Left renal pelvis (tissue), 4 donors: ENCODE data around the gene RNU1-4. TPM values are rescaled to one million over a fixed set of nuclear protein-coding genes. Genes with fewer than 3 reads are reported as not detected.
"Not testable (repeated sequence)": the region's sequence is repeated elsewhere in the genome, so short reads cannot be mapped to it uniquely, and the experiment has no call there.

Experiments
- DNase-seq, 4 donors: peaks; one replicate each; pipeline ENCODE4 v3.0.0-alpha.2; 2013; ENCODE audit warnings: low read depth in 4 of 4, low spot score in 3 of 4
- polyA plus RNA-seq, 4 donors: library from polyadenylated mRNA; unstranded; fragments of 120-200 nt; gene quantifications; one replicate each; pipeline ENCODE4 v1.2.1, GENCODE V29; 2013; ENCODE audit not compliant: insufficient read length in 4 of 4

RNU1-4 gene
- polyA plus RNA-seq, 4 donors, result not detected

GRCh38 chr1:16764820-16765655 is 24.7 kb downstream of the RNU1-4 start:
- DNase-seq, result peak in 3 of 4 donors; percentile 70 to 77 (median 70)

- not testable (repeated sequence) for DNase-seq
Measured at GRCh38 chr1:16765731-16766605, 25.7 kb downstream of the RNU1-4 start.

- not testable (repeated sequence) for DNase-seq
Measured at GRCh38 chr1:16766689-16767256, 26.5 kb downstream of the RNU1-4 start.

- DNase-seq, result peak in 3 of 4 donors; percentile 50 to 64 (median 58)
Measured at GRCh38 chr1:16770139-16770759, 29.9 kb downstream of the RNU1-4 start.

GRCh38 chr1:16770896-16771446 is 30.7 kb downstream of the RNU1-4 start:
- not testable (repeated sequence) for DNase-seq

DNA sequence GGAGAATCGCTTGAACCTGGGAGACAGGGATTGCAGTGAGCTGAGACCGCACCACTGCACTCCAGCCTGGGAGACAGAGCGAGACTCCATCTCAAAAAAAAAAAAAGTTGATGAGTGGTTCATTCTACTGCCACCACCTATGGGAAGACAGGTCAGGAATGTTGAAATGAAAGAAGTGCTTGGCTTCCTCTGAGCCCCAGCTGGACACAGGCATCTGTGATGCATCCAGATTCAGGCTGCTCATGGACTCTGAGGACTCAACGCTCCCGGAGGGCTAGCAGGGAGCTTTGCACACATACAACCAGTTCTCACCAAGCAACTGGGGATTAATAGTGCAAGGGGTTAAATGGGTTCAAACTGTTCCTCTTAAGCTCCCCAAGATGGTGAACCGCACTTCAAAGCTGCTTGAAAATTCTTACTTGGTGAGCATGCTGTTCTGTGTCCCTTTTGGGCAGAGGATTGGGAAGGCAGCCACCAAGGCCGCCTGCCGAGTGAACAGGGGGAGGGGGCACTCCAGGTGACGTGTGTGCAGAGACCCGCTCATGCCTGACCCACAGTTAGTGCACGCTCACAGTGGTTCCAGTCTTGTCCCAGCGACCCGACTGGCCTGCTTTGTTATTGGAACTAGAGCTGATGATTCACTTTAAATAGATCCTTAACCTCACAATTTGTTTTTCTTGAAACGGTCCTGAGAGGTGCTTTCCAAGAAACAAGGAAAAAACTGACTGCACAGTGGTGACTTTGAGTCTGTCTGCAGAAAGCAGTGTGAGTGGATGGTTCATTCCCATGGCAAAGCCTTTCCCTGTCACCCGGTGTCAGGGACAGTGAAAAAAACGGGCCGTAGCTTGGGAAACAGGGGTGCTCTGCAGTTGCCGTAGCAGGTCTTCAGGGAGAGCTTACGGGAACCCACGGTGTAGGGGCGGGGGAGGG is 32.2 kb downstream of the RNU1-4 start:
- DNase-seq, result peak in 3 of 4 donors; percentile 26 to 68 (median 56)

GRCh38 chr1:16773205-16773596 is 32.9 kb downstream of the RNU1-4 start:
- not testable (repeated sequence) for DNase-seq

DNA sequence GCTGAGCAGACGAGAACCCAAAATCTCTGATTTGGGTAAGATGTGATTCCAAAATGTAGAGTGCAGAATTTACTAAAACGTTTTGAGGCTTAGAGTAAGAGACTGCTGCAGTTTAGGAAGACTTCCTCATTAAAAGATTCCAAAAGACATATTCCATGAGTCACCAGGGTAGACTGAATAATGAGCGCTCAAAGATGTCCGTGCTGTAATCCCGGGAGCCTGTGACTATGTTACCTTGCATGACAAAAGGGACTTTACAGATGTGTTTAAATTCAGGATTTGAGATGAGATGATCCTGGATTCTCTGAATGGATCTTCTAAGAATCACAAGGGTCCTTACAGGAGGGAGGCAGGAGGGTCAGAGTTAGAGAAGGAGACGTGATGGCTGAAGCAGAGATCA is 33.4 kb downstream of the RNU1-4 start:
- not testable (repeated sequence) for DNase-seq

DNA sequence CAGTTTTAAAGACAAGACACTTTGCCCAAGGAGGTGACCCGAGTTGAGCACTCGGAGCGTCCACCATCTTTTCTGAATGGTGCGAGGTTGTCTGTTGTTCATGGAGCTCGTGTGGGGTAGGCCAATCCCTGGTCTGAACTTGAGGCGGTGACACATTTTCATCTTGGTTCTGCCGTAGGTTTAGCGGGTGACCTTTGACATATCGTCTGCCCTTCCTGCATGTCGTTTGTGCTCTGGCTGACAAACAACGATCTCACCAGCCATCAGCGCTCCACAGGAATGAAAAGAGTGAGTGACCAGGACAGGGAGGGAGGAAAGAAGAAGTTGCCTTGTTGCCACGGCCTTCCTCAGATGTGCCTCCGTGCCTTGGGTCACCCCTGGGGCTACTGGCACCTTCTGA is 34.5 kb downstream of the RNU1-4 start:
- DNase-seq, result not testable (repeated sequence)

GRCh38 chr1:16775290-16775689 is 35.0 kb downstream of the RNU1-4 start:
- DNase-seq, result not testable (repeated sequence)

DNA sequence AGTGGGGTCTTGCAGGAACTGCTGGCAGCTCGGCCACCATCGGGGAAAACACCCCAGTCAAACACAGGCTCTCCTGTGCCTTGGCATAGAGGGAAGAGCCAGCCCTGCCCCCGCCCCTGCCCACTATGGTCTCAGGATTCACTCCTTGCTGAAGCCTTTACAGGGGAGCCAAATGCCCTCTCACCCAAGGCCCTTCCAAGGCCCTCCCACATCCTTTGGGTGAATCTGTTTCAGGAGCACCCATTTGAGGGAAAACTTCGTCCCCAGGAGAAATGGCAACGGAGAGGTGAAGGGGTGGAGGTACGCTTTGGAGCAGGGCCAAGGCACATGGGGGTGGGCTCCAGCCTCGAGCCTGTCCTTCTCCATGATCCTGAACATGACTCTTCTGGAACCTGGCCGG is 35.9 kb downstream of the RNU1-4 start:
- DNase-seq, result not testable (repeated sequence)

DNA sequence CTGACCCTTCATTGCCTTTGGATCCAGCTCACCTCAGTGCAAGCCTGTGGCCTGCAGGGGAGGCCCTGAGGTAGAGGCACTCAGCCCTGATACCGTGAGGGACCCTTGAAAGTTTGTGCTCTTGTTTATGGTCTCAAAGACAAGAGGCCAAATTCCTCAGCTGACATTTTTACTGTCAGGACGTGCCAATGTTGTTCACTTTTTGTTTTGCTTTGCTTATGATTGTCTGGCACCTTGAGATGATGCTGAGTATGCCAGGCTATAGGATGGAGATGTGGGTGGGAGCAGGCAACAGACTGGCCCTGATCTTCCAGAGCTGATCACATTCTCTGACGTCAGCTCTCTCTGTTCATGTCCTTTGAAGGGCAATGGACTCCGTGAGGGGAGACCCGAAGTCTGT is 36.5 kb downstream of the RNU1-4 start:
- DNase-seq, result not testable (repeated sequence)

DNA sequence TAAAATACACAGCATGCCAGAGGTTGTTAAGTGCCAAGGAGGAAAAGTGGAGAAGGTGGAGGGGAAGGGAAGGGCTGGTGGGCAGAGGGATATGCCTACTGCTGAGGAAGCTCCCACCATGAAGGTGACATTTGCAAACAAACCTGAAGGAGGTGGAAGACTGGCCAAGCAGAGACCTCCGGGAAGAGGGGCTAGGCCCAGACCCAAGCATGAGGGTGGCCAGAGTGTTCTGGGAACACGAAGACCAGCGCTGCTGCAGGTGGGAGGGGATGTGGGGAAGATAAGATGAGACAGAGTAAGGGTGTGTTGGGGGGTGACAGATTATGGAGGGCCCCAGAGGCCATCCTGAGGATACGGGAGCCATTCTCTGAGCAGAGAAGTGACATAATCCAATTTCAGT is 37.5 kb downstream of the RNU1-4 start:
- not testable (repeated sequence) for DNase-seq

- not testable (repeated sequence) for DNase-seq
Measured at GRCh38 chr1:16779525-16779924, 39.2 kb downstream of the RNU1-4 start.

- DNase-seq, result not testable (repeated sequence)
Measured at GRCh38 chr1:16781033-16781432, 40.7 kb downstream of the RNU1-4 start.

- not testable (repeated sequence) for DNase-seq
Measured at GRCh38 chr1:16781625-16782024, 41.3 kb downstream of the RNU1-4 start.

DNA sequence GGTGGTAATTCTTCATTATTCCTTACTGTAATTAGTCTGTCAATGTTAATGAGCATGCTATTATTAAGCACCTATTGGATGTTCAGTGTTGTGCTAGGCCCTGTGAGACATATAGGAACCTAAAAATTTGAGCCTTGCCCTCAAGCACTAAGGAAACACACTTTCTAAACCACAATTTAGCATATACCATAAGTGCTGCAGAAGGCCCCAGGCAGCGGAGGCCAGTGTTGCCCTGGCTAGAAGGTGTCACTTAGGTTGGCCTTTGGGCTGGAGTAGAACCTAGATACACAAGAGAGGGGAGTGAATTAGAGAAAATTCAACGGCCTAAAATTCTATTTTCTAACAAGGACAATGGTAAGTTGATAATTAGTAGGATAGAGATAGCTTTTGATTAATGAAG is 44.6 kb downstream of the RNU1-4 start:
- not testable (repeated sequence) for DNase-seq

GRCh38 chr1:16786362-16786761 is 46.0 kb downstream of the RNU1-4 start:
- not testable (repeated sequence) for DNase-seq

GRCh38 chr1:16787175-16787574 is 46.9 kb downstream of the RNU1-4 start:
- DNase-seq, result not testable (repeated sequence)
